Activated naive CD4-positive, alpha-beta T cell treated with anti-CD3 and anti-CD28 coated beads for 36 hours (primary cell): ENCODE results near the gene QRFP. TPM values are rescaled to one million over a fixed set of nuclear protein-coding genes. Genes with fewer than 3 reads are reported as not detected.

Experiments
- total RNA-seq, 2 experiments: library from RNA; stranded (reverse); gene quantifications; one replicate each; pipeline ENCODE4 v1.2.3, GENCODE V29; 2021

The QRFP gene
- total RNA-seq, 2 experiments from 2014 or later, result not detected

Other genes starting within 250 kb of the QRFP start
- gene PRDM12, start 232.2 kb downstream of the QRFP start, total RNA-seq, result not detected
- 10 to 100 TPM; 70.1 to 72.6 TPM for gene EXOSC2, start 203.0 kb downstream of the QRFP start, total RNA-seq
- 10 to 100 TPM; 25.7 to 26.1 TPM for gene ABL1, start 61.6 kb downstream of the QRFP start, total RNA-seq
- not detected for gene FIBCD1, start 42.4 kb upstream of the QRFP start, total RNA-seq
- under 1 TPM; 0.69 to 0.98 TPM for gene LAMC3, start 112.4 kb upstream of the QRFP start, total RNA-seq
- 1 to 10 TPM; 1.4 to 1.8 TPM for gene AIF1L, start 199.7 kb upstream of the QRFP start, total RNA-seq
- gene NUP214, start 228.8 kb upstream of the QRFP start, total RNA-seq, result 10 to 100 TPM; 40.2 to 41.1 TPM